HG03196 (cell line): ENCODE measurements around the gene GRK6.
"Not testable (repeated sequence)": the region's sequence is repeated elsewhere in the genome, so short reads cannot be mapped to it uniquely, and the experiment has no call there.

Source experiments
- ATAC-seq: cut with Tn5 transposase; IDR thresholded peaks from one replicate; pipeline ENCODE4 v1.9.1; 2021; ENCODE audit not compliant: unreplicated experiment

Gene GRK6

DNA sequence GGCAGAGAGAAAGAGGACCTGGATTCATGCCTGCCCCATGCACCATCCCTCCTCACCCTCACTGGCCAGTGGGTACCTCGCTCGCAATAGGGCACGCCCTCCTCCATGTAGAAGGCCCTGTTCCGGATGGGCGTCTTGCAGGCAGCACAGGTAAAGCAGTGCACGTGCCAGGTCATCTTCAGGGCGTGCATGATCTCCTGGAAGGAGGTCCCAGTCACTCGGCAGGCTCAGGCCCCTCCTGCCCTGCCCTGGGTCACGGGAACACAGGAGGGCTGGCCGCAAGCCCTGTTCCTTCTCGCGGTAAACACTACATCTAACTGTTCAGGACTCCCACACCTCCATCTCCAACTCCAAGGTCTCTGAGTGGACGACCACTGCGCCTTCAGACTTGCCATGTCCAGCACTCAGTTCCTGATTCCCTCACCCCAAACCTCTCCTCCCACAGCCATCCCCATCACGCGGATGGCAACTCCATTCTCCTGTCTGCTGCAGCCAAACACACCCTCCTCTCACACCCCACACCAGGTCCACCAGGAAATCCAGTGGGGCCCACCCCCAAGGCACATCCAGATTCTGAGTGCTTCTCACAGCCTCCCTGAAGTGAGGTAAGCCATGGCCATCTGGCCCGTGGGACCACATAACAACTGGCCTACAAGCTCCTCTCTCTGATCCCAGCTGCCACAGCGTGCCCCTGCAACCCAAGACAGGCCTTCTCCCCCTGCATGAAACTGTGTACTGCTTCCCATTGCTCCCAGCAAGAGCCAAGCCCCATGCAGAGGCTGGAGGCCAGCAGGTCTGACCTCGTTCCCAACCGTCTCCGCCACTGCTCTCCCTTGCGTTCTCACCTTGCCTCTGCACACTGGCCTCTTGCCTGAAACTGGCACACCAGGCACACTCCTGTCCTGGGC, 57.8 kb downstream of the GRK6 start:
- no peak for ATAC-seq

DNA sequence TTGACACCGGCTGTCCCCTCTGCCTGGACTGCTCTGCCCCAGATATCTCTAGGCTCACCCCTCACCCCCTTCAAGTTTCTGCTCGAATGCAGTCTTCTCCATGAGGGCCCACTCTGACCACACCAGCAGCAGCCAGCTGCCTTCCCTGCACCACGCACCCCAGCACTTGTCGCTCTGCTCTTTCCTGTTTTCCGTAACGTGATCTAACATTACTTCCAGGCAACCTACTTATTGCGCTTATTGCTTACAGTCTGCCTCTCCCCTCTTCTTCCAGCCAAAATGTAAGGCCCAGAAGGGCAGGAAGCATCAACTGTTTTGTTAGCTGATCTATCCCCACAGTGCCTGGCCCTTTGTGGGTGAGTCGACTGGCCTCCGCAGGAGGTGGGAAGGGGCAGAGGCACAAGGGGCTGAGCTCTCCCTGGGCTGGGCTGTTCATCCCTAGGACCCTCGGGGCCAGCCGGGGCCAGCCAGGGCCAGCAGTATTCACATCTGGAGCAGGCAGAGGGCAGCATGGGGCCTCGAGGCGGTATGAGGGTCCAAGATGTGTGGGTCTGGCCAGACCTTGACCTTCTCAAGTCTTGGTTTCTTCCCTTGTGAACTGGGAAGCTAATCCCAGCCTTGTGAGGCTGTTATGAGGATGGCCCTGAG, 58.5 kb downstream of the GRK6 start:
- no peak for ATAC-seq

DNA sequence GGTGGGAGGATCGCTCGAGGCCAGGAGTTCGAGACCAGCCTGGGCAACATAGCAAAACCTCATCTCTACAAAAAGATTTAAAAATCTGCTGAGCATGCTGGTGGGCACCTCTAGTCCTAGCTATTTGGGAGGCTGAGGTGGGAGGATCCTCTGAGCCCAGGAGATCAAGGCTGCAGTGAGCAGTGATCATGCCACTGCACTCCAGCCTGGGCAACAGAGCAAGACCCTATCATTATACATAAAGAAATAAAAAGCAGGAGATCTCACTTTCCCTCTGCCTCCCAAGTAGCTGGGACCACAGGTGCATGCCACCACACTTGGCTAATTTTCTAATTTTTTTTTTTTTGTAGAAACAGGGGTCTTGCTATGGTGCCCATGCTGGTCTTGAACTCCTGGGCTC, 59.3 kb downstream of the GRK6 start:
- ATAC-seq, result not testable (repeated sequence)

DNA sequence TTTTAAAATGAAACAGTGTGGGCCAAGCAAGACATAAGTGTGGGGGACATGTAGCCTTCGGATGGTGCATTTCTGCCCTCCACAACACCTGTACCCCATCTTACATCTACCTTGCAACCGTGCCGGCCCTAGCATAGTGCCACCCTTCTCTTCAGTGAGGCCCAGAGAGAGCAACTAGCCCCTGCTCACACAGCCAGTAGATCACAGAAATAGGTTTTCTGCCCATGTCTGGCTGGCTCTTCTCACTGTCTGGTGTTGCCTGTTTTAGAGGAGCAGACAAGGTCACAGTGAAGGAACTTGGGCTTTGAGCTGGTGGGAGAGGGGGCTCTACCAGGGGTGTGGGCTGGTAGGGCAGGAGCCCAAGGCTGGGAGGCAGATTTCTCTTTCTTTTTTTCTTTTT, 59.8 kb downstream of the GRK6 start:
- ATAC-seq, result no peak

DNA sequence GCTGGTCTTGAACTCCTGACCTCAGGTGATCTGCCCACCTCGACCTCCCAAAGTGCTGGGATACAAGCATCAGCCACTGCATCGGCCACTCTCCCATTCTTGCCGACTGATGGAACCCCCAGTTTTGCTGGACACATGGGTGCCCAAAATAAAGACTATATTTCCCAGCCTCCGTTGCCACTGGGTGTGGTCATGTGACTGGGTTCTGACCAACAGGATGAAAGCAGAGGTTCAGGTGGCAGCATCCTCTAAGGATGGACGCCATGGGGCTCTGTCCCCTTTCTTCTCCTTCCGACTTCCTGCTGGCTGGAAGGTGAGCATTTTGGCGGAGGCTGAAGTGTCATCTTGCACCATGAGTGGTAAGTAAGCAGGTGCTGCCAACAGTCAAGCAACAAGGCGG, 60.7 kb downstream of the GRK6 start:
- no peak for ATAC-seq

DNA sequence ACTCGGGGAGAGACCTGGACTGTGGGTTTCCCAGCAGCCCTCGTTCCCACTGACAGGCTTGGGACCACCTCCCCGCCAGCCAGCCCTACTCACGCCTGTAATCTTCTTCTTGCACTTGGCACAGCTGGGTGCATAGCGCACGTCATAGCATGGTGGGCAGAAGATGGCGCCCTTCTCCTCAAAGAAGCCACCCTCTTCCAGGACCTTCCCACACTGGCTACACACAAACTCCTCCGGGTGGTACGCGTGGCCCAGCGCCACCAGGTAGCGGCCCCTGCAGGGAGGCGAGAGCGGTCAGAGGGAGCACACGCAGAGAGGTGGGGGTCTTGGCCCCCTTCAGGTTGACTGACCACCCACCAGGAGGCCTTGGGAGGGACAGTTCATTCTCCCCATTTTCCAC, 61.5 kb downstream of the GRK6 start:
- ATAC-seq, result no peak

DNA sequence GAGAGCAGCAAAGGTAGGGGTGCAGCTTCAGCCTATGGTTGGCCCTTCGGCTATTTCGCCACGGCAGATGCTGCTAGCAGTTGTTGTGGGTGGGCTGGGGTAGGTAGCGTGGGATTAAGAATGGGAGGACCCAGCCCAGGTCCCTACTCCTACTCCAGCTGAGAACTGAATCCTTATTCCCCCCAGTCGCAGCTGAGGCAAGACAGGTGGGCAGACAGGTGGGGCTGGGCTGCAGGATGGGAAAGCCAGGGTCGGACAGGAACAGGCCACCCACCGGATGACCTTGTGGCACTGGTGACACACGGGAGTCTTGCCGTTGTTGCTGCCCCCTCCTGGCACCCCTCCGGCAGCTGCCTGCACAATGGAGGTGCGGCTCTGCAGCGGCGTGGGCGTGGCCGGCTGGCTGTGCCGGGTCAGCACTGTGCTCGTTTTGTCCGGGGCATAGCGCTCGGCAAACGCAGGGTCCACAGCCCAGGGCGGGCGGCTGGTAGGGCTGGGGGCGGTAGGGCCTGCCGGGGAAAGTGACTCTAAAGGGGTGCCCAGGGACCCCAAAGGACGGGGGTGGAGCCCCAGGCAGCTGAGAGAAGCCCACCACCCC, 62.7 kb downstream of the GRK6 start:
- no peak for ATAC-seq

DNA sequence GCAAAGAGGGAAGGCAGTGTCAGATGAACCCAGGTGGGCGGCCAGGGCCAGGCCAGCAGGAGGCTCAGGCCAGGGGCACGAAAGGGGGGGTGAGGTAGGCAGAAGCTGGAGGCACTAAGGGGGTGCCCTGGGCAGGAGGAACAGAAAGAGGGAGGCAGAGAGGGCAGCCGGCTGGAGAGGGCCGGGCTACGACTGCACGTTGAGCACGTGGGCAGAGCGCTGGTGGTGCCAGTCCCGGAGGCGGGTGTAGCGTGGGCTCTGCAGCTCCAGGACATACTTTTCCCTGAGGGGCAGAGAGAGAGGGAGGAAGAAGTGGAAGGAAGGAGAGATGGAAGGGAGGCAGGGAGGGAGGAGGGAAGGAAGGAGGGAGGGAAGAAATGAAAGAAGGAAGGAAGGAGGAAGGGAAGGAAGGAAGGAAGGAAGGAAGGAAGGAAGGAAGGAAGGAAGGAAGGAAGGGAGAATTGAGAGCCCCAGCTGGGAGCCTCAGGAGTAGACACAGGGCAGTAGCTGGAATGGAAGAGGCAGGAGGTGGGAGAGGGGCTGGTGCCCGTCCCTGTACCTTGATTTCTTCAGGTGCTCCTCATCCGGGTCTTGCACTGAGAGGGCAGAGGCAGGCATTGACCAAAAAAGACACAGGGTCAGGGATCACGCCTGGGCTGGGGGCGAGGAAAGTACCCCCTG, 64.0 kb downstream of the GRK6 start:
- no peak for ATAC-seq

DNA sequence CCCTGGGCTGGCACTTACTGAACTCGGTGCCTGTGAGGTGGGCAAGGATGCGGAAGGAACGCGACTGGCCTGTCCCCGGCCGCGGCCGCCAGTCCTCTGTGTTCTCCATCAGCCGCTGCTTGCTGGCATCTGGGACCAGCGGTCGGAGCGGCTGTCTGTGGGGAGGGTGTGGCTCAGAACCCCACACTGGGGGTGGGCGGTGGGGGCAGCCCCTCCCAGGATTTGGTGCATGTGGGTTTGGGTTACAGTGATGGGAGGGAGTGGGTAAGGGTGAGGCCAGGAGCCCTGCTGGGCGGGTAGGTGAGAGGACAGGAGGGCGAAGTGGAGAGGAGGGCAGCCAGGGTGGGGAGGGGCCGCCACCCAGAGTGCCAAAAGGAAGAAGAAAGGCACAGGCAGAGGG, 64.5 kb downstream of the GRK6 start:
- no peak for ATAC-seq

DNA sequence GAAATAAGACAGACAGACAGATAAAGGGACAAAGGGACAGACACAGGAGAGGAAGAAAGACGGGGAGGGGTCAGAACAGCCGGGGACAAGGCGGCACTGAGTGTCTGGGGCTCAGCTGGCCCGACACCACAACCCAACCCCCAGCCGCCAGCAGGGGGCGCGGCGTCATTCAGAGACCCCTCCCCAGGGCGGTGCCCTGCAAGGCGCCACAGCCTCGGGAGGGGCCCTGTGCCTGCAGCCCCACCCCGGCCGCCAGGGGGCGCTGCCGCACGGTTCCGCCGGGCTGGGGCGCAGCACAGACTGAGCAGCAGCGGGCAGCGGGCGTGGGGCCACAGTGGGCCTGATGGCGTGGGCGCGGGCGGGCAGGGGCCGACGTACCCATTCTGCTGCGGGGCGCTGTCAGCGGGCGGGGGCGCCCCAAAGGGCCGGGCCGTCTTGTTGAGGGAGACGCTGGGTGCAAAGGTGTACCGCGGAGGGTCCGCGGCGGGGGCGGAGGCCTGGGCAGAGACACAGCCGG, 65.0 kb downstream of the GRK6 start:
- no peak for ATAC-seq

DNA sequence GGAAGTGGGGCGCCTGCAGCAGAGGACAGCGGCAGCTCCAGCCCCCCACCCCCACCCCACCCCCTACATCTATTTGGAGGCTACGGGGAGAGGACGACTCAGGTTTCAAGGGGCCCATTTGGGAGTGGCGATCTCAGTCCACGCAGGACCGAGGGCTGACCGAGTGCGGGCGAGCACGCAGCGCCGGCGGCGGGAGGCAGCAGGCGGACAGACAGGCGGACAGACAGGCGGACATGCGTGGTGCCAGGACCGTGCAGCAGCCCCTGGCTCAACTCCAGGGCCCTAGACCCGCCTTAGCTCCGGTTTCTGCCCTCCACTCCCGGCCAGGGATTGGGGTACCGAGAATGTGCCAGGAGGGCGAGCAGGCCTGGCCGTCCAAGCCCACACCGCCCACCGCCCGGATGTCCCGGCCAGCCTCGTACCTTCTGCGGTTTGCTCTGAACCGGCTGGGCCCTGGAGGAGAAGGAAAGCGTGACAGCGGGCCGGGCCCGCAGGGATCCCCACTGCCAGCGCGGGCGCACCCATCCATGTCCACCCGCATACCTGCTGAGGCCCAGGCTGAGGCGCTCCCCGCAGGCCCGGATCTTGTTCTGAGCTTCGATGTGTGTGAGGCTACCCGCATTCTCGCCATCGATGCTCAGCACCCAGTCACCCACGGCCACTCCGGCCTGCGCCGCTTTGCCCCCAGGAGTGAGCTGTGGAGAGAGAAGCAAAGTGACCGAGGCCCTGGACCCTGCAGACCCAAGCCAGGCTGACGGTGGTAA, 65.7 kb downstream of the GRK6 start:
- no peak for ATAC-seq
